Activated CD8-positive, alpha-beta memory T cell treated with anti-CD3 and anti-CD28 coated beads, Interleukin-2, amount 10 ng/mL, durations not matched to agents 7 days and 5 days (primary cell): ENCODE results near the gene LRRC71. TPM values are rescaled to one million over a fixed set of nuclear protein-coding genes. Genes with fewer than 3 reads are reported as not detected.

Experiments
- ATAC-seq: fragments of 150-1000 bp; cut with Tn5 transposase; one replicate; pipeline ENCODE4 v1.10.0; 2021; ENCODE audit warnings: moderate library complexity
- CTCF ChIA-PET: fragments of 350-600 bp; sonication (Branson Sonifier 250); formaldehyde crosslinking; loops from one replicate; lab custom pipeline; 2021; ENCODE audit warnings: antibody characterized with exemption; lab: Charles Lee
- DNase-seq: peaks from one replicate; pipeline ENCODE4 v3.0.0-alpha.2; 2020
- H3K27ac Mint-ChIP-seq: one replicate; pipeline ENCODE4 v1.8.0; 2021; ENCODE audit warnings: mild to moderate bottlenecking, mixed read lengths
- H3K27me3 Mint-ChIP-seq: one replicate; pipeline ENCODE4 v1.8.0; 2021; ENCODE audit warnings: mixed read lengths
- H3K36me3 Mint-ChIP-seq: one replicate; pipeline ENCODE4 v1.8.0; 2021; ENCODE audit warnings: mild to moderate bottlenecking, mixed read lengths
- H3K4me1 Mint-ChIP-seq: one replicate; pipeline ENCODE4 v1.8.0; 2021; ENCODE audit warnings: mixed read lengths
- H3K4me3 Mint-ChIP-seq: one replicate; pipeline ENCODE4 v1.8.0; 2021; ENCODE audit warnings: mild to moderate bottlenecking, moderate library complexity, mixed read lengths
- H3K9me3 Mint-ChIP-seq: one replicate; pipeline ENCODE4 v1.8.0; 2022; ENCODE audit warnings: low read depth, mixed read lengths
- microRNA-seq: library from miRNA; unstranded; fragments of <30 nt; microRNA quantifications from one replicate; pipeline ENCODE4 v1.2.0, GENCODE V29; 2022
- total RNA-seq, 2 experiments: library from RNA; stranded (reverse); gene quantifications; one replicate each; pipeline ENCODE4 v1.2.3, GENCODE V29; 2021

LRRC71 gene
- total RNA-seq, 2 experiments from 2014 or later = not detected

DNA sequence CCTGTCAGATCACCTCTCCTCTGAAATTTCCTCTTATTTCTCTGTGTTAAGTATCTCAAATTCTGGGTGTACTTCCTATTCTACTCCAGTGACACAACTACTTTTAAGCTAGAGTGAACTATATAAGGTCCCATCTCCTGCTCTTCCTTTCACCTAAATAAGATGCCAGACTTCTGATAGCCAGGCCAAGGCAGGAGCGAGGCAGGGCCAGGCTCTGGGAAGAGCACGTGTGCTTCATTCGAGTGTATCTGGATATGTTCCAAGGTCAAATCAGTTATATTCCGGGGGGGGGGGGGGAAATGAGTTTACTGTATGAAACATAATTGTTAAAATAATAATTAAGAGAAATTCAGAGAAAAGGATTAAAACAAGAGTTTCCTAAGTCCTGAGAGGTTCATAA lies 60.1 kb downstream of the LRRC71 start:
- CTCF ChIA-PET = no interaction called here
- H3K9me3 Mint-ChIP-seq = no peaks in the 10 kb centered on the region
- peaks cover 50% of the 10 kb centered on the region for H3K27me3 Mint-ChIP-seq
- no peak overlapping the region for H3K4me3 Mint-ChIP-seq
- no peaks in the 10 kb centered on the region for H3K4me1 Mint-ChIP-seq
- no peaks in the 10 kb centered on the region for H3K36me3 Mint-ChIP-seq
- H3K27ac Mint-ChIP-seq = no peak overlapping the region
- DNase-seq = no peak
- no peak for ATAC-seq

Small RNAs within 50 kb of the gene (microRNA-seq; reads per million reads assigned to microRNA genes)
- not detected for gene MIR765

Other genes with a start within 250 kb of the LRRC71 start
- not detected for gene NES, start 243.2 kb upstream of the LRRC71 start, total RNA-seq
- gene CRABP2, start 215.0 kb upstream of the LRRC71 start, total RNA-seq = 1 to 10 TPM; 1.4 to 1.9 TPM
- 10 to 100 TPM; 44.0 to 49.6 TPM for gene METTL25B, start 192.2 kb upstream of the LRRC71 start, total RNA-seq
- gene ISG20L2, start 191.9 kb upstream of the LRRC71 start, total RNA-seq = 10 to 100 TPM; 56.0 to 70.3 TPM
- 10 to 100 TPM; 60.4 to 80.0 TPM for gene MRPL24, start 179.5 kb upstream of the LRRC71 start, total RNA-seq
- 100 to 1,000 TPM; 258 to 340 TPM for gene HDGF, start 169.0 kb upstream of the LRRC71 start, total RNA-seq
- 10 to 100 TPM; 68.7 to 99.8 TPM for gene PRCC, start 153.1 kb upstream of the LRRC71 start, total RNA-seq
- gene SH2D2A, start 103.8 kb upstream of the LRRC71 start, total RNA-seq = 100 to 1,000 TPM; 157 to 205 TPM
- under 1 TPM; 0.09 to 0.19 TPM for gene INSRR, start 61.5 kb upstream of the LRRC71 start, total RNA-seq
- gene NTRK1, start 59.8 kb upstream of the LRRC71 start, total RNA-seq = 1 to 10 TPM; 2.8 to 8.8 TPM
- gene PEAR1, start 26.9 kb upstream of the LRRC71 start, total RNA-seq = not detected
- gene ARHGEF11, start 125.1 kb downstream of the LRRC71 start, total RNA-seq = 1 to 10 TPM in 1 of 2 experiments, under 1 TPM in 1; 0.66 to 6.1 TPM
- not detected for gene ETV3L, start 179.2 kb downstream of the LRRC71 start, total RNA-seq
- gene ETV3, start 217.8 kb downstream of the LRRC71 start, total RNA-seq = 10 to 100 TPM; 27.8 to 32.8 TPM